HCT116 (cell line): ENCODE data around the gene BTBD2.

ENCODE experiments used
- CTCF ChIP-seq, 3 experiments: fragments of 200-600 bp in 1 of 3; sonication (generic) in 1 of 3; IDR thresholded peaks in 2 of 3; conservative IDR thresholded peaks in 1 of 3; 2 replicates each; pipeline ENCODE4 v1.5.1; 2012 to 2017; ENCODE audit warnings: low read depth in 2 of 3, low read length in 2 of 3, antibody characterized with exemption in 1 of 3, borderline replicate concordance in 1 of 3, control low read depth in 1 of 3, mild to moderate bottlenecking in 1 of 3, mixed read lengths in 1 of 3, mixed run types in 1 of 3, moderate library complexity in 1 of 3; ENCODE audit not compliant: insufficient read depth in 1 of 3
- EZH2 ChIP-seq: fragments of 200-600 bp; sonication (generic); IDR thresholded peaks from 2 replicates; pipeline ENCODE4 v1.6.1; 2017; ENCODE audit warnings: antibody characterized with exemption, mixed run types
- EZH2phosphoT487 ChIP-seq: fragments of 200-600 bp; IDR thresholded peaks from 2 replicates; pipeline ENCODE4 v1.6.1; 2018; ENCODE audit warnings: antibody characterized with exemption, borderline replicate concordance
- JUND ChIP-seq: IDR thresholded peaks from 2 replicates; pipeline ENCODE4 v1.6.1; 2012
- MAX ChIP-seq: IDR thresholded peaks from 2 replicates; pipeline ENCODE4 v1.6.1; 2012
- POLR2A ChIP-seq: IDR thresholded peaks from 2 replicates; pipeline ENCODE4 v1.7.0; 2011; ENCODE audit warnings: borderline replicate concordance; ENCODE audit not compliant: insufficient read depth, insufficient read length; ENCODE audit errors: extremely low read depth
- POLR2AphosphoS5 ChIP-seq: IDR thresholded peaks from 2 replicates; pipeline ENCODE4 v1.6.1; 2011; ENCODE audit warnings: mild to moderate bottlenecking, low read depth, low read length, moderate library complexity
- RAD21 ChIP-seq: IDR thresholded peaks from 2 replicates; pipeline ENCODE4 v1.6.1; 2012; ENCODE audit warnings: low read depth, mild to moderate bottlenecking
- REST ChIP-seq: IDR thresholded peaks from 2 replicates; pipeline ENCODE4 v1.6.1; 2012; ENCODE audit warnings: low read depth
- TCF7L2 ChIP-seq: IDR thresholded peaks from 2 replicates; pipeline ENCODE4 v1.7.0; 2011; ENCODE audit warnings: borderline replicate concordance, inconsistent platforms; ENCODE audit not compliant: insufficient read depth, insufficient read length; ENCODE audit errors: extremely low read depth
- YY1 ChIP-seq: IDR thresholded peaks from 2 replicates; pipeline ENCODE4 v1.6.1; 2011; ENCODE audit warnings: low read length, low read depth, moderate library complexity, mild to moderate bottlenecking; ENCODE audit not compliant: insufficient replicate concordance; ENCODE audit errors: extremely low read depth
- ZFX ChIP-seq: fragments of 450-650 bp; IDR thresholded peaks from 2 replicates; pipeline ENCODE4 v1.6.1; 2017
- ZNF274 ChIP-seq: fragments of 200-500 bp; sonication (Bioruptor generic); IDR thresholded peaks from 2 replicates; pipeline ENCODE4 v1.6.1; 2014; ENCODE audit warnings: mild to moderate bottlenecking, low read depth, low read length, inconsistent platforms

GRCh38 chr19:2022289-2022688, 6.8 kb upstream of the BTBD2 start:
- TF ChIP-seq YY1: no peak
- TF ChIP-seq EZH2phosphoT487: no peak
- no peak for TF ChIP-seq CTCF (IDR thresholded peaks at IDR 0.05 in 2 of 3, conservative IDR thresholded peaks at IDR 0.05 in 1 of 3; ENCODE audit: borderline replicate concordance in 1 of 3, insufficient read depth in 1 of 3, low read depth in 2 of 3, low read length in 2 of 3)
- no peak for TF ChIP-seq POLR2A
- no peak for TF ChIP-seq JUND
- no peak for TF ChIP-seq RAD21
- no peak for TF ChIP-seq EZH2
- no peak for TF ChIP-seq MAX
- TF ChIP-seq ZNF274: no peak
- no peak for TF ChIP-seq TCF7L2
- TF ChIP-seq REST: no peak
- TF ChIP-seq POLR2AphosphoS5: no peak
- TF ChIP-seq ZFX: no peak
